ENCODE measurements around the gene SPEM1.
A peak's percentile ranks its signal among the peaks of the same experiment; 100 is the strongest.

SPEM1 gene

DNA sequence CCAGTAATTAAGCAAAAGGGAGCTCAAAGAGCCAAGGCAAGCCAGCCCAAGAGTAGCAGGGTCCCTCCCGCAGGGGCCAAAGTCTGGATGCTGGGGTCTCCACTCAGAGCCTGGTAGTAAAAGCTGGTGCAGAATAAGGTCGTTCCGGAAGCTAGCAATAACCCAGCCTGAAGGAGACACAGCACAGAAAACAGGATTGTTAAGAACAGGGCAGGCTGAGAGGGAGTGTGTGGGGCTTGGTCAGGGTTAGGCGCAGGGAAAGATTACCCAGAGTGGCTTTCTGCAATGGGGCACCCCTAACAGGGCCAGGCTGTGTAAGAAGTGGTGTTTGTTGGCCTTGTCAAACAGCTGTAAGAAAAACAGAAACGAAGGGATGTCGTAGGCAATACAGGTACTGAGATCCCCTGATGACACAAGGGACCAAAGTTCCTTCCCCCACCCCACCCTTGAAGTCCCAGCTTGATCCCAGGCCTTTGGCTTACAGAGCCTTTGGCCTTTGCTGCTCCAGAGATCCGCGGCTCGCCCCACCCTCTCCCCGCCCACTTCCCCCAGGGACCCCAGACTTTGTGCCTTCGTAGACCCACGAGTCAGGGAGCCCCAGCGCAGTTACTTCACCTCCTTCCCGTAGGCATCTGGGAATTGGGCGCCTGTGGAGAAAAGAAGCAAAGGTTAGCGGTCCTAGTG is 16.9 kb upstream of the SPEM1 start:
- DNase-seq: no peak

DNA sequence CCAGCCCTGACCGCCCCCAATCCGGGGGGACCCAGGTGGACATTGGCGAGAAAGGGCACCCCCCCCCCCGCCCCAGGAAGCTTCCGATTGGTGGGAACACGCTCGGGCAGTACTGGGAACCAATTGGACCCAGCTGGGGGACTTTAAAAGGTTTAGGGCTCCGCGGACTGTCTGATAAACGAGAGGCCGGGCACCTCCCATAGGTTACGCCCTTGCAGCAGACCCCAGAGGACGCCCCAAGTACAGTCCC is 16.5 kb upstream of the SPEM1 start:
- DNase-seq: peak; percentile 72

DNA sequence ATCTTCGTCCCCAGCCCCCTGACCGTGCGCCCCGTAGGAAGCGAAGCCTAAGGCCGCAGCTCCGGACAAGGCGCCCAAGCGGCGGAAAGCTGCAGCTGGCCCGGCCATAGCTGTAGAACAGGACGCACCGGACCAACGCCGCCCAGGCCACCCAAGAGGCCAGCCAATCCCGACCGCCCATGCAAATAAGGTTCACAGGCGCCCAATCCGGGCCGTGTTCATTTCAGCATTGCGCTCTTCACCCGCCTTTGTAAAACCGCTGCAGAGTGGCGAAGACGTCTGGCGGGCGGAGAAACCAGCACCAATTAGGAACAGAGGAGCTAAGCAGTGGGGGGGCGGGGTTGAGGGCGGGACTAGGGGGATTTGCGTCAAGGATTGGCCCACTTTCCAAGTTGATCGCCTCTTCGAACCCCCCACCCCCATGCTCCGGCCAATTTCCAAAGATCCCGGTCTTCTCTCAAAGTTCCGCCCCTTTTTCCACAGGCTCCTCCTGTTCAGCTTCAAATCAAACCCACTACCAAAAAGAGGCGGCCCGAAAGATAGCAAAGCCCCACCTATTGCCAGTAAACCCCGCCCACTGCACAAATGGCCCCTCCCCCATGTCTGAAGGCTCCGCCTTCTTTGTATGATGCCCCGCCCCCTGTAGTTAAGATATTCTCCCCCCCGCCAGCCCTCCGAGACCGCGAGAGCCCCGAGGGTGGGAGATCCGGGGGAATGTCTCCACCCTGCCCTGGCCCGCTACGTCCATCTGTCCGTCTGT is 16.0 kb upstream of the SPEM1 start, which contains the start of gene TMEM256:
Gene TMEM256 (minus strand): TSS at position 121 of the 760 bp plus-strand sequence. CDS start 13 bp downstream, at position 108.
- DNase-seq: peak; percentile 99

DNA sequence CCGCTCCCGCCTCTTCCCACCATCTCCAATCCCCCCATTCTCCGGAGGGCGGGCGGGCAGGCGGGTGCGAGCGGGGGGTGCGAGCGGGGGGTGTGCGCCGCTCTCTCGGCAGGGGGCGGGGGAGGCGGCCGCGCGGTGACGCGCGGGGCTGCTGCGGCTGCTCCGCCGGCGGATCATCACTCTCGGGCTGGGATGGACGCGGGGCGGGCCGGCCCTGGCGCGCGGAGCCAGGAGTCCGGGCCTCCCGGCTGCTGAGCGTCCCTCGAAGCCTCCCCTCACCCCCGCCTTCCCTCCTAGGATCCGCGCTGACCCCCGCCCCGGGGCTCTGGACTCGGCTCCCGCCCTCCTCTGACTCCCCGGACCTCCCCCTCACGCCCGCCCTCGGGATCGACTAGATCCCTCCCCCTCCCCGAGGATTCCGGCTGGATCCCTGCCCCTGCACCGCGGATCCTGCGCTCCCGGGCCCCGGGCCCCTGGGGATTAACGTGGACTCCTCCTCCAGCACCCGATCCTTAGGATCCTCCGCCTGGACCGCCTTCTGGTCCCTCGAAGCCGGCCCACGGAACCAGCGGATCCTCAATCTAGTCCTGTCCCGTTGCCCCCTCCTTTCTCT is 15.3 kb upstream of the SPEM1 start:
- no peak for DNase-seq

DNA sequence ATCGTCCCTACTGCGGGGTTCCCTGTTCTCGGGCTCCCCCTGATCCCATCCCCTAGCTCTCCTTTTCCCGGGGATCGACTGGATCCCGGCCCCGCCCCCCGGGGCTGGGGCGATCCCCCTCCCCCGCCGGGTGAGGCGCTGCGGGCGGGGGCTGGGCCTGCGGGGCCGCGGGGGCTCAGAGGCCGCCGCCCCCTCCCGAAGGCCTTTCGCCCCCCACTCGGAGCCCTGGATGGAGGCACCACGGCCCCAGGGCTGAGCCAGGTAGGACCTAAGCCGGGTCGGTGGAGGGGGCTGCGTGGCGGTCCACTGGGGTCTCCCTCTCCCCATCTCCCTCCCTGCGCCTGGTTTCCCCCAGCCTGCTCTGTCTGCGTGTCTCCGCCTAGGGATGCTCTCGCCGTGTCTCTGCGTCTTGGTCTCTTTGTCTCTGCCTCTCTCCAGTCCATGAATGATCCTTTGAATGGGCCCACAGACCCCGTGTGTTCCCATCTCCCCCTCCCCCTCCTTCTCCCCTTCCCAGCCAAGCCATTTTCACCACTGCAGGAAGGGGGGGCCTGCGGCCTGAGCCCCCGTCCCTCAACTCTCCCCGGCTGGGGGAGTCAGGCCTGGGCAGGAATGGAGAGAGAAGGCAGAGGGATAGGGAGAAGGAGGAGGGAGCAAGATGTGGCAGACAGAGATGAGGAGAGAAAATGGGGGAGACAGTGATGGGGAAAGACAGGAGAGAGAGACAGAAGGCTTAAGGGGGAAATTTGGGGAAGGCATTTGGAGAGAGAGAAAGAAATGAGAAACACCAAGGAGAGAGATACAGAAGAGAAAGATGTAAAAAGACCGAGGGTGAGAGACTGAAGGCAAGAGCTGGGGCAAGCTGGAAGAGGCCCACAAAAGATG is 14.5 kb upstream of the SPEM1 start:
- no peak for DNase-seq

DNA sequence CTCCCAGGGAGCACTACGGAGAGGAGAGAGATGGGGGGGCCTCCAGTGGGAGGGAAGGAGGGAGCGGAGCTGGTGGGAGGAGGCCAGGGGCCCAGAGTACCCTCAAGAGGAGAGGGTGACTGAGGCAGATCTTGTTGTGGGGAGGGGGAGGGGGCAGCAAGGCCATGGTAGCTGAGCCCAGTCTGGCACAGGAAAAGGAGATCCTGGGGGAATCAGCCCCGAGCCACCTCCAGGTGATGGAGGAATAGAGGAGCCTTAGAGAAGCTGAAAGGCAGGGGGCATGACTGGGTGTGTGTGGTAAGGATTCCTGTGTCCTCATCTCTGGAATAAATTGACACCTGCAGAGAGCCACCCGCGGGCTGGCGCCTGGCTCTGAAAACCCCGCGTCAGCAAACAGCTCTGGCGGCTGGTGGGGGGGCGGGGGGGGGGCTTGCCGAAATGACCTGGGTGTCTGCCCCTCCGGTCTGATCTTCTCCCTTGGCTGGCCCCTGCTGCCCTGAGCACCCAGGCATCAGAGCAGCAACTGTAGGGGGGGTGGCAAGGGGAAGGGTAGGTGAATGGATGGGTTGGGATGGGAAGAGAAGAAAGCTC is 13.8 kb upstream of the SPEM1 start:
- no peak for DNase-seq

DNA sequence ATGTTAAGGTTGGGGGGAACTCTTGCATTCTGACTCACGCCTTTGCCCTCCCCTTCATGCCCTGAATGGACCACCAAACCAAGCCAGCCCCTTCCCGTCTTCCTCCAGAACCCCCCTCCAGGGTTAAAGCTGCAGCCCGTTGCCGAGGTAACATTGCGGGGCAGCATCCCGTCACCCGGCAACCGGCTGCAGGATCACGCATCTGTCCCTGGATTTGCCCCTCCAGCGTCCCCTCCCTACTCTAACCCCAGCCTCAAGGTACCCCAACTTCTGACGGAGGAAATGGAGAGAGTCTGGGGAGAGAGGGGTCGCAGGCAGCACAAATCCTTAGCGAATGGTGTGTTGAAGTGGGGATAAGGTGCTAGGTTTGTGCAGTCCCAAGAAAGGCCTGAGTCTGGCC is 13.0 kb upstream of the SPEM1 start:
- DNase-seq: no peak

DNA sequence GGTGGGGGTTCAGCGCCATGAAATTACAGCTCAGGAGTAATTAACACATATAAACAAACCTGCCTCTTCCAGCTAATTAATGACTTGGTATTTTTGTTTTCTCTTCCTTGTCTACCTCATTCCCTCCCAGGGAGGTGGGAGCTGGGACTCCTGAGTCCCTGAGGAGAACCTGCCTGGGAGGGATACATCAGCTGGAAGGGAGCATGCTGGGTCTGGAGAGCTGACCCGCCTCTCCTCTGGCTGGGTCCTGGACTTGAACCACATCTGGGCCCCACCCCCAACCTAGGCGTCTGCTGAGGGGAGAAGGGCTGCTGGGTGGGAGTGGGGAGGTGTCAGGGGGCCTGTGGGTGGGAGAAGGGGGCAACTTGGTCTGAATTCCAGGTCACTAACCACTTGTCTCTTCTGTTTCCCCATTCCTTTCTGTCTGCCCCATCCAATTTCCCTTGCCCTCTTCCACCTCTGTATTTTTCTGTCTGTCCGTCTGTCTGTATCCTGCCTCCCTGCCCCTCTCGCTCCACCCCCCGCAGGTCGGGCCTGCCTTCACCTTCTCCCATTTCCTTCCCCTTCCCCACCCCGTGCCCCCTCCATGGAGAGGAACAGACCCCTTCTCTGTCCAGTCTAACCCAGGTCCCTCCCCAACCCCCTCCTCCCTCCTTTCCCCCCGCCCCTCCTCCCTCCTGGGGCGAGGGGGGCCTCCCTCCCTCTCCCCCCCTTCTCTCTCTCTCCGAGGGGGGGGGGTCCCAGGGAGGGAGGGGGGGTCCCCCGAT is 12.5 kb upstream of the SPEM1 start, which contains the start of gene NLGN2:
Gene NLGN2 (plus strand): TSS at position 361 of the 767 bp plus-strand sequence. CDS start 411 bp downstream, outside the sequence.
- DNase-seq: no peak

DNA sequence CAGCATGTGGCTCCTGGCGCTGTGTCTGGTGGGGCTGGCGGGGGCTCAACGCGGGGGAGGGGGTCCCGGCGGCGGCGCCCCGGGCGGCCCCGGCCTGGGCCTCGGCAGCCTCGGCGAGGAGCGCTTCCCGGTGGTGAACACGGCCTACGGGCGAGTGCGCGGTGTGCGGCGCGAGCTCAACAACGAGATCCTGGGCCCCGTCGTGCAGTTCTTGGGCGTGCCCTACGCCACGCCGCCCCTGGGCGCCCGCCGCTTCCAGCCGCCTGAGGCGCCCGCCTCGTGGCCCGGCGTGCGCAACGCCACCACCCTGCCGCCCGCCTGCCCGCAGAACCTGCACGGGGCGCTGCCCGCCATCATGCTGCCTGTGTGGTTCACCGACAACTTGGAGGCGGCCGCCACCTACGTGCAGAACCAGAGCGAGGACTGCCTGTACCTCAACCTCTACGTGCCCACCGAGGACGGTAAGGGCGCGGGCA is 11.8 kb upstream of the SPEM1 start:
- no peak for DNase-seq

DNA sequence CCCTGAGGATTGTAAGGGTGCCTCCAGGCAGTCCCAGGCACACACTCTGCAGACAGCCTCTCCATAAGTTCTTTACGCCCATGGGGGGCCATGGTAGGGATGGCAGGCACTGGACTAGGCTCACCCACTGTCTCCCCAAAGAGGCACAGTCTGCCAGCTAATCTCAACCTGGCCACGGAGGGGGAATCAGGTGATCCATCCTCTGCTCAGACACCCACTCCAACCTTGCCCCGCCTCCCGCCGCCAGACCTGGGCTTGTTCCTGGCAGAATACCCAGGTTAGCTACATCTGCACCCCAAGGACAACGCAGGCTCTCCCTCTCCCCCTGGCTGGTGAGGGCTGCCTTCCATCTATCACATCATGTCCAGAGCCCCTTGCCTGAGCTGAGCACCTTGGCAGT is 11.3 kb upstream of the SPEM1 start:
- DNase-seq: no peak

DNA sequence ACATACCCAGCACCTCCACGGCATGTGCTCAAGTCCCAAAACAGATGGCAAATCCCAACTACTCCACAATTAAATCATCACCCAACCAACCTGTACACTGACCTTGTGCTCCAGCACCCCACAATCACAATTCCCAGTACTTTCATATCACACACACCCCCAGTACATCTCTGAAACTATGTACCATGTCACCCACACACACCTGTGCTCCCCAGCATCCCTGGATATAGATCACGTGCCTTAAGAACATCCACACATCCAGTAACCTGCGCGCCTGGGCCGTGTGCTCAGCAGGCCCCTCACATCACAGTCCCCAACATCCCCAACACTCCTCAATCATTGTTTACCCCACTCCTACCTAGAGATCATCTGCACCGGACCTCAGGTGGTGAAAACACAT is 10.4 kb upstream of the SPEM1 start:
- DNase-seq: no peak

DNA sequence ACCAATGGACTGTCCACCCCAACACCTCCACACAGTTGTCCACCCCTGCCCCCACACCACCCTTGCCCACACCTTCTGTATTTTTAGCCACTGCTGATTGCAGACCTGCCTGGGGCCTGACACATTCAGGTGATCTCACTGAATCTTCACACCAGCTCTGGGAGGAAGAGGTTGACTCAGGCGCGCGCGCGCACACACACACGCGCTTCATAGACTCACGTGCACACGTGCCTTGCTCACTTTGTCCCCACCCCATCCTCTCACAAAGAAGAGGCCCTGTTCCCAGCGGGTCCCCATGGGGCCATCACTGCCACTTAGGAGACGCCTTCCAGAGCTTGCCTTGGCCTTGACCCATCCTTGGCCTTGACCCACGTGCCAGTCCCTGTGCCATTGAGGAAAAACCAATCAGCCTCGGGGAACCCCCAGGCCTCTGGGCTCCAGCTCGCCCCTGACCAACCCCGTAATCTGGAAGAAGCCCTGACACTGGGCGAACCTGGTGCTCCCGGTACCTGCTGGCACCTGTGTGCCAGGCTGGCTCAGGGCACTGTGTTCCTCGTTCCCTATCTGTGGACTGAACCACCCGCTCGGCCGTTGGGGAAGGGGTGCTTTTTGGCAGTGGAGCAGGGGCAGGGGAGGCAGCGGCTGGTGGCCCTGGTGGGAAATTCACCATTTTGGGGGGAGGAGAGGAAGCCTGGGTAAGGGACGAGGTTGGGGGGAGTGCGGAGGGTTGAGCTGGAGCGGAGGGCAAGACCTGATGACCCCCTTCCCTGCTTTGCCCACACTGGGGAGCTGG is 9.3 kb upstream of the SPEM1 start:
- no peak for DNase-seq

DNA sequence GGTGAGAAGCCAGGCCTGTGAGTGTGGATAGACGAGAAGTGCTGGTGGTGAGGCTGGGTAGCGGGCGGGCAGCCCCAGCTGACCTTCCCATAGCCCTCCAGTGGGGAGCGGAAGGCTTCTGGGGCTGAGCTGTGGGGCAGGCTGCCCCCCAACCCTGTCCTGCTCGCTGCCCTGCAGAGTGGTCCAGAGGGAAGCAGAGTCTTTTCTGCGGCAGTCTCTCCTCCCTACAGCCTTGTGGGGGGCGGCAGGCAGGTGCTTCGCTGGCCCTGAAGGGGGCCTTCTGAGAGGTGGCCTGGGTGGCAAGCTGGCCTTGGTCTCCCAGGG is 8.7 kb upstream of the SPEM1 start:
- no peak for DNase-seq

DNA sequence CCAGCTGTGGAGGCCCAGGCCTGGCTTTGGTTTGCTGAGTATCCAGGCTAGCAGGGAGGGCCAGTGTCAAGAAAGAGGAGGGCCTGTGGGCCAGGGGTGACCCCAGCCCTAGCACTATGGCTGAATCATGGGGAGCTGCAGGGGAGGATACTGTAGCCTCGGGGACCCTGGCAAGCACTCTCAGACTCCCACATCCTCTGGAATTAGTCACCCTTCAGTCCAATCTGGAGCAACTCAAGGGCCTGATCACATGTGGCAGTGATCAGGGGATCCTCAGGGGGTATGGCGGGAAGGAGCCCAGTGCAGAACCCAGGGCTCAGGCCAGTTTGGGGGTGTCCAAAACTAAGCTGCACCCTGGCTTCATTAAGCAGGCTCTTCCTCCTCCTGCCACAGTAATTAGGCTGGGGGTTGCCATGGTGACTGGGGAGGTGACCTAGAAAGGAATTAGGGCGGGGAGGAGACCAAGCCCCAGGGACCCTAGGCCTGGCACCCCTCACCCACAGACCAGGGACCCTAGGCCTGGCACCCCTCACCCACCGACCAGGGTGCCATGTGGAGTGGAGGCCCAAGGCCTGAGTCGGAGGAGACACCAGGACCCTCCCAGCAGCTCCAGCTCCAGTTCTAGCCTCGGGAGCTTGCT is 6.7 kb upstream of the SPEM1 start:
- DNase-seq: no peak

DNA sequence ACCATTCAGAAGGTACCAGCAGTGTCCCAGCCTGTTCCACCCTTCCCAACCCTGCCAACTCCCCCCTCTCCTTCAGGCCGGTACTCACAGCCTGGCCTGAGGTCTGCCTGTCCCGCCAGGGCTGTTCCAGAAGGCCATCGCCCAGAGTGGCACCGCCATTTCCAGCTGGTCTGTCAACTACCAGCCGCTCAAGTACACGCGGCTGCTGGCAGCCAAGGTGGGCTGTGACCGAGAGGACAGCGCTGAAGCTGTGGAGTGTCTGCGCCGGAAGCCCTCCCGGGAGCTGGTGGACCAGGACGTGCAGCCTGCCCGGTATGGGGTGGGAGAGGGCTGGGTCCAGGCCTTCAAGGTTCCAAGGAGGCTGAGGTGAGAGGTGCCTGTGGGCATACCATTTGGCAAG is 5.3 kb upstream of the SPEM1 start:
- DNase-seq: no peak

DNA sequence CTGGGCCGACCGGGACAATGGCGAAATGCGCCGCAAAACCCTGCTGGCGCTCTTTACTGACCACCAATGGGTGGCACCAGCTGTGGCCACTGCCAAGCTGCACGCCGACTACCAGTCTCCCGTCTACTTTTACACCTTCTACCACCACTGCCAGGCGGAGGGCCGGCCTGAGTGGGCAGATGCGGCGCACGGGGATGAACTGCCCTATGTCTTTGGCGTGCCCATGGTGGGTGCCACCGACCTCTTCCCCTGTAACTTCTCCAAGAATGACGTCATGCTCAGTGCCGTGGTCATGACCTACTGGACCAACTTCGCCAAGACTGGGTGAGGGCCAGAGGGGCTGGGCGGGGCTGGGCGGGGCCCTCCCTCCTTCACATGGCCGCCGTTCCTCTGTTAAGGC is 4.3 kb upstream of the SPEM1 start:
- DNase-seq: no peak

DNA sequence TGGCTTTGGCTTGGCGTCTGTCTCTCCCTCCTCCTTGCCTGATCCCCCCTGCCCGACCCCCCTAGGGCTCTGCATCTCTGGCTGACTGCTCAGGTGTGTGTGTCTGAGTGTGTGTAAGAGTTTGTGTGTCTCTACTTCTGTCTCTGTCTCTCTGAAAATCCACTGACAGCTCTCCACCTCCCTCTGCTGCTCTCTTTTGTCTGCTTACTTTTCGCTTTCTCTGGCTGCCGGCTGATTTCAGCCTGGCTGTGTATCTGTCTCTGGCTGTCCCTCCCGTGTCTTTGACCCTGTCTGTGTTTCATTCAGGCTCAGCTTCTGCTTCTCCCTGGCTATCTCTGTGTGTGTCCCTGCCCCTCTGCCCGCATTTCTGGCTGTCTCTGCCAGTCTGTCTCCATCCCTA is 3.8 kb upstream of the SPEM1 start:
- no peak for DNase-seq

DNA sequence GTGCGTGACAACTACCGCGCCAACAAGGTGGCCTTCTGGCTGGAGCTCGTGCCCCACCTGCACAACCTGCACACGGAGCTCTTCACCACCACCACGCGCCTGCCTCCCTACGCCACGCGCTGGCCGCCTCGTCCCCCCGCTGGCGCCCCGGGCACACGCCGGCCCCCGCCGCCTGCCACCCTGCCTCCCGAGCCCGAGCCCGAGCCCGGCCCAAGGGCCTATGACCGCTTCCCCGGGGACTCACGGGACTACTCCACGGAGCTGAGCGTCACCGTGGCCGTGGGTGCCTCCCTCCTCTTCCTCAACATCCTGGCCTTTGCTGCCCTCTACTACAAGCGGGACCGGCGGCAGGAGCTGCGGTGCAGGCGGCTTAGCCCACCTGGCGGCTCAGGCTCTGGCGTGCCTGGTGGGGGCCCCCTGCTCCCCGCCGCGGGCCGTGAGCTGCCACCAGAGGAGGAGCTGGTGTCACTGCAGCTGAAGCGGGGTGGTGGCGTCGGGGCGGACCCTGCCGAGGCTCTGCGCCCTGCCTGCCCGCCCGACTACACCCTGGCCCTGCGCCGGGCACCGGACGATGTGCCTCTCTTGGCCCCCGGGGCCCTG is 3.0 kb upstream of the SPEM1 start:
- DNase-seq: no peak

DNA sequence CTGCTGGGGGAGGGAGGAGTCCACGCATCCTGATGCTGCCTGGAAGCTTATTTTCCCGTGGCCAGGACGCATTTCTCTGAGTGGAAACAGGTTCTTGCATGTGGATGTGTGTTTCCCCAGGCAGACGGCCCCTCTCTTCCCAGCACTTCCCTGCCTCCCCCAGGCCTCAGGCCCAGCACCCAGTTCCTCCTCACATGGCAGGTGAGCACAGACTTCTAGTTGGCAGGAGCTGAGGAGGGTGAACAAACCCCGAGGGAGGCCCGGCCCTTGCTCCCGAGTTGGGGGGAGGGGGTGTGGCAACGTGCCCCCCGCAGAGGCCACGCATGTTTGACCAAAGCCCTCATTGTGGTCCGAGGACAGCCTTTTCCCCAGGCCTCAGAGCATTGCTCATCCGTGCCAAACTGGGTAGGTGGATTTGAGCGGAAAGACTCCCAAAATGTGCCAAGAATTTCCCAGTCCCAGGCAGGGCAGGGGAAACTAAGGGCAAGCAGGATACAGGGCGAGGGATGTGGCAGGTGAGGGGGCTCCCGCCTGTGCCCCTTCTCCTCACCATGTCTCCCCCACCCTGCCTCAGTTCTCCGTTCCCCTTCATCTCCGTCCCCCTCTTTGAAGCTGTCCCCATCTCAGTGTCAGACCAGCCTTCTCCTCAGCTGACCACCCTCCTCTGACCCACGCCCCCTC is 1.5 kb upstream of the SPEM1 start:
- no peak for DNase-seq

DNA sequence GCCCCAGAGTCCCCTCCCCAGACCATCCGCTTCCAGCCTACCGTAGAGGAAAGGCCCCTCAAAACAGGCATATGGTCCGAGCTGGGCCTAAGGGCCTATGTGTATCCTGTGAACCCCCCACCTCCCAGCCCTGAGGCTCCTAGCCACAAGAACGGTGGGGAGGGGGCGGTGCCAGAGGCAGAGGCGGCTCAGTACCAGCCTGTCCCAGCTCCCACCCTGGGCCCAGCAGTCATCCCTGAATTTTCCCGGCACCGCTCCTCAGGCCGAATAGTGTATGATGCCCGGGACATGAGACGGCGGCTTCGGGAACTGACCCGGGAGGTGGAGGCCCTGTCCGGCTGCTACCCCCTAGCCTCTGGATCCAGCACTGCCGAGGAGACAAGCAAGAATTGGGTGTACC is 1.1 kb downstream of the SPEM1 start:
- DNase-seq: no peak
